Uterus (tissue), 2 donors: Measurements from ENCODE around the gene RAB9A.

Experiments
- POLR2A ChIP-seq, 2 donors: fragments of 450-650 bp; IDR thresholded peaks; one replicate each; pipeline ENCODE4 v1.6.1; 2016; ENCODE audit warnings: antibody characterized with exemption in 2 of 2, mild to moderate bottlenecking in 1 of 2, moderate library complexity in 1 of 2
- TF ChIP-seq, protein P1 (sequence below), 4 experiments: fragments of 200-600 bp in 2 of 4; fragments of 450-650 bp in 2 of 4; sonication (generic) in 2 of 4; IDR thresholded peaks; one replicate each; pipeline ENCODE4 v1.5.1; 2016 to 2019; ENCODE audit warnings: antibody characterized with exemption in 4 of 4, mild to moderate bottlenecking in 2 of 4, moderate library complexity in 1 of 4

DNA sequence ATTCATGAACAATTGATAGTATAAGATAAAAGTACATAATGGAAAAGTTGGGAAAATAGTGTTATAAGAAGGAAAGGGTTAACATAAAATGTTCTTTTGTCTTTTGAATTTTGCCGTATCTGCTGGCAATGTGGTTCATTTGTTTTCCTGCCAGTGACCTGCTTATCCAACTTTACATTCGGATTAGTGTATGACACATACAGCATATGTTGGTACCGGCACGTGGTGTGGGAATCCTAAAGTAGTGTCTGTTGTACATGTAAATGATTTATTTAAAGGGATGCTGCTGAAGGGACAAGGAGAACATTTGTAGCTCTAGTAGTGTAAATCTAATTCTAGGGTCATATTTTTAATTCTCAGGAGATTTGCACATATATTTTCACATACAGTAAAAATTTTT lies 11.5 kb downstream of the RAB9A start:
- TF ChIP-seq POLR2A (IDR thresholded peaks at IDR 0.05): no peak
- TF ChIP-seq, protein P1, sequence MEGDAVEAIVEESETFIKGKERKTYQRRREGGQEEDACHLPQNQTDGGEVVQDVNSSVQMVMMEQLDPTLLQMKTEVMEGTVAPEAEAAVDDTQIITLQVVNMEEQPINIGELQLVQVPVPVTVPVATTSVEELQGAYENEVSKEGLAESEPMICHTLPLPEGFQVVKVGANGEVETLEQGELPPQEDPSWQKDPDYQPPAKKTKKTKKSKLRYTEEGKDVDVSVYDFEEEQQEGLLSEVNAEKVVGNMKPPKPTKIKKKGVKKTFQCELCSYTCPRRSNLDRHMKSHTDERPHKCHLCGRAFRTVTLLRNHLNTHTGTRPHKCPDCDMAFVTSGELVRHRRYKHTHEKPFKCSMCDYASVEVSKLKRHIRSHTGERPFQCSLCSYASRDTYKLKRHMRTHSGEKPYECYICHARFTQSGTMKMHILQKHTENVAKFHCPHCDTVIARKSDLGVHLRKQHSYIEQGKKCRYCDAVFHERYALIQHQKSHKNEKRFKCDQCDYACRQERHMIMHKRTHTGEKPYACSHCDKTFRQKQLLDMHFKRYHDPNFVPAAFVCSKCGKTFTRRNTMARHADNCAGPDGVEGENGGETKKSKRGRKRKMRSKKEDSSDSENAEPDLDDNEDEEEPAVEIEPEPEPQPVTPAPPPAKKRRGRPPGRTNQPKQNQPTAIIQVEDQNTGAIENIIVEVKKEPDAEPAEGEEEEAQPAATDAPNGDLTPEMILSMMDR (IDR thresholded peaks at IDR 0.05): no peak
